Cardiac septum (tissue), 1 donor: ENCODE results near the gene PLS1. TPM values are rescaled to one million over a fixed set of nuclear protein-coding genes. Genes with fewer than 3 reads are reported as not detected.
"Not testable (repeated sequence)": the region's sequence is repeated elsewhere in the genome, so short reads cannot be mapped to it uniquely, and the experiment has no call there.

Experiments used
- DNase-seq: peaks from one replicate; pipeline ENCODE4 v3.0.0-alpha.2; 2020; ENCODE audit warnings: low spot score
- intact Hi-C: fragments of 100-400 bp; cut with DNase I; formaldehyde crosslinking; loops from one replicate; pipeline ENCODE4 v1.14.0; 2022
- total RNA-seq: library from RNA; stranded (reverse); fragmentation: NEBNext Ultra II Directional; extraction: Animal tissue kit (Norgen Biotek cat#: 25700); gene quantifications from one replicate; pipeline ENCODE4 v1.2.1, GENCODE V29; 2021
- donor health status: DM: no; HTN: no; CAD: no.

Gene PLS1
- total RNA-seq, 1 donor from 2014 or later, result 0.81 TPM

GRCh38 chr3:142592268-142592667, 3.9 kb upstream of the PLS1 start:
- DNase-seq, intact Hi-C loops: not testable (repeated sequence)

- intact Hi-C loops, result loop anchor here (2.0 kb wide), 1 partner anchor 406 kb away; the partner anchor contains the start of gene U2SURP
- DNase-seq, result no peak
Observed at GRCh38 chr3:142595141-142595540, 1.1 kb upstream of the PLS1 start.

GRCh38 chr3:142595581-142595950, 627 bp upstream of the PLS1 start:
- intact Hi-C loops, result loop anchor here (2.0 kb wide), 1 partner anchor 405 kb away; the partner anchor contains the start of gene U2SURP
- DNase-seq, result no peak

- intact Hi-C loops, result loop anchor here (2.0 kb wide), 1 partner anchor 18 kb away; the partner anchor contains the start of gene ATR
- DNase-seq, result no peak
Observed at GRCh38 chr3:142596726-142597088, 514 bp downstream of the PLS1 start.

GRCh38 chr3:142597906-142598305, 1.7 kb downstream of the PLS1 start:
- no peak for DNase-seq
- intact Hi-C loops, result loop anchor here (2.0 kb wide), 1 partner anchor 19 kb away; the partner anchor contains the start of gene ATR

- DNase-seq, result no peak
Observed at GRCh38 chr3:142601713-142602112, 5.5 kb downstream of the PLS1 start.

GRCh38 chr3:142602619-142603385, 6.6 kb downstream of the PLS1 start:
- no peak for DNase-seq
- intact Hi-C loops, result no loop called here

More at GRCh38 chr3:142601713-142602112, 5.5 kb downstream of the PLS1 start:
- intact Hi-C loops, result no loop called here

- DNase-seq, intact Hi-C loops: not testable (repeated sequence)
Observed at GRCh38 chr3:142603386-142603705, 7.2 kb downstream of the PLS1 start.

GRCh38 chr3:142604940-142605339, 8.7 kb downstream of the PLS1 start:
- intact Hi-C loops, result no loop called here
- no peak for DNase-seq

- intact Hi-C loops, result no loop called here
- DNase-seq, result no peak
Observed at GRCh38 chr3:142608631-142609030, 12.4 kb downstream of the PLS1 start.

GRCh38 chr3:142609136-142609535, 12.9 kb downstream of the PLS1 start:
- no peak for DNase-seq
- intact Hi-C loops, result no loop called here

GRCh38 chr3:142611206-142611605, 15.0 kb downstream of the PLS1 start:
- intact Hi-C loops, result no loop called here
- no peak for DNase-seq

GRCh38 chr3:142613491-142613890, 17.3 kb downstream of the PLS1 start:
- no peak for DNase-seq
- intact Hi-C loops, result no loop called here

GRCh38 chr3:142614059-142614626, 17.9 kb downstream of the PLS1 start:
- no peak for DNase-seq
- intact Hi-C loops, result no loop called here

GRCh38 chr3:142615171-142615570, 19.0 kb downstream of the PLS1 start:
- intact Hi-C loops, result no loop called here
- no peak for DNase-seq

GRCh38 chr3:142618917-142619461, 22.8 kb downstream of the PLS1 start:
- intact Hi-C loops, result no loop called here
- DNase-seq, result no peak

- no peak for DNase-seq
- intact Hi-C loops, result no loop called here
Observed at GRCh38 chr3:142622405-142622804, 26.2 kb downstream of the PLS1 start.

- no peak for DNase-seq
- intact Hi-C loops, result no loop called here
Observed at GRCh38 chr3:142623194-142623593, 27.0 kb downstream of the PLS1 start.

- no peak for DNase-seq
- intact Hi-C loops, result no loop called here
Observed at GRCh38 chr3:142624341-142625152, 28.4 kb downstream of the PLS1 start.

- intact Hi-C loops, result no loop called here
- no peak for DNase-seq
Observed at GRCh38 chr3:142625153-142625440, 28.9 kb downstream of the PLS1 start.
